Neural cell (in vitro differentiated cells): ENCODE results near the gene METTL15. TPM values are rescaled to one million over a fixed set of nuclear protein-coding genes. Genes with fewer than 3 reads are reported as not detected.

Experiments
- H2AFZ ChIP-seq: fragments of 200-600, 300-800 bp; sonication (generic), shearing (Covaris generic); 2 replicates; pipeline ENCODE4 v1.6.0; 2014; ENCODE audit warnings: low read depth, mild to moderate bottlenecking, antibody characterized with exemption, low read length, moderate library complexity
- H3F3A ChIP-seq: fragments of 200-600 bp; shearing (Covaris generic); 2 replicates; pipeline ENCODE4 v1.6.1; 2016; ENCODE audit warnings: mild to moderate bottlenecking, moderate library complexity, mixed read lengths, antibody characterized with exemption, low read length; ENCODE audit not compliant: insufficient read depth, poor library complexity, severe bottlenecking
- H3K27ac ChIP-seq: fragments of 200-600, 300-800 bp; sonication (generic), shearing (Covaris generic); 2 replicates; pipeline ENCODE4 v1.5.1; 2014; ENCODE audit warnings: mild to moderate bottlenecking, low read length, moderate library complexity
- H3K27me3 ChIP-seq: fragments of 300-800, 200-600 bp; sonication (generic), shearing (Covaris generic); 2 replicates; pipeline ENCODE4 v1.6.0; 2014; ENCODE audit warnings: mild to moderate bottlenecking, low read depth, low read length, moderate library complexity; ENCODE audit not compliant: insufficient read depth
- H3K36me3 ChIP-seq: fragments of 300-800, 200-600 bp; sonication (generic), shearing (Covaris generic); 2 replicates; pipeline ENCODE4 v1.5.1; 2014; ENCODE audit warnings: mild to moderate bottlenecking, antibody characterized with exemption, low read length, moderate library complexity; ENCODE audit not compliant: insufficient read depth
- H3K4me2 ChIP-seq: fragments of 300-800, 200-600 bp; sonication (generic), shearing (Covaris generic); 2 replicates; pipeline ENCODE4 v1.6.0; 2014; ENCODE audit warnings: mild to moderate bottlenecking, low read length
- H3K4me3 ChIP-seq: fragments of 300-800, 200-600 bp; sonication (generic), shearing (Covaris generic); 2 replicates; pipeline ENCODE4 v1.5.1; 2014; ENCODE audit warnings: mild to moderate bottlenecking, low read length, moderate library complexity
- H3K79me2 ChIP-seq: fragments of 200-600 bp; shearing (Covaris generic); replicated peaks from 2 replicates; pipeline ENCODE4 v1.6.0; 2014; ENCODE audit warnings: mild to moderate bottlenecking, low read length, moderate library complexity; ENCODE audit not compliant: insufficient read depth
- H3K9ac ChIP-seq: fragments of 300-800, 200-600 bp; sonication (generic), shearing (Covaris generic); 2 replicates; pipeline ENCODE4 v1.6.1; 2016; ENCODE audit warnings: mild to moderate bottlenecking, low read length, mixed read lengths
- H3K9me2 ChIP-seq: fragments of 200-600 bp; shearing (Covaris generic); 2 replicates; pipeline ENCODE4 v1.6.1; 2016; ENCODE audit warnings: mild to moderate bottlenecking, low read length, mixed read lengths; ENCODE audit not compliant: insufficient read depth
- H3K9me3 ChIP-seq: fragments of 200-600, 300-800 bp; sonication (generic), shearing (Covaris generic); 2 replicates; pipeline ENCODE4 v1.6.1; 2016; ENCODE audit warnings: mild to moderate bottlenecking, mixed run types, low read length, moderate library complexity, mixed read lengths
- H4K20me1 ChIP-seq: fragments of 200-600 bp; shearing (Covaris generic); 2 replicates; pipeline ENCODE4 v1.6.1; 2016; ENCODE audit warnings: mild to moderate bottlenecking, mixed run types; ENCODE audit not compliant: insufficient read depth
- EP300 ChIP-seq: fragments of 450-650 bp; conservative IDR thresholded peaks from 2 replicates; pipeline ENCODE4 v1.6.1; 2014; ENCODE audit warnings: antibody characterized with exemption, mild to moderate bottlenecking, moderate library complexity; ENCODE audit not compliant: poor library complexity, severe bottlenecking
- EZH2 ChIP-seq: fragments of 200-600, 300-800 bp; shearing (Covaris generic), sonication (generic); IDR thresholded peaks from 2 replicates; pipeline ENCODE4 v1.6.1; 2014; ENCODE audit warnings: antibody characterized with exemption, low read length, borderline replicate concordance, mild to moderate bottlenecking; ENCODE audit not compliant: insufficient read depth, poor library complexity, severe bottlenecking
- MXI1 ChIP-seq: fragments of 450-650 bp; conservative IDR thresholded peaks from 2 replicates; pipeline ENCODE4 v1.6.1; 2014; ENCODE audit warnings: antibody characterized with exemption, mild to moderate bottlenecking; ENCODE audit not compliant: poor library complexity, severe bottlenecking
- POLR2AphosphoS5 ChIP-seq: IDR thresholded peaks from 2 replicates; pipeline ENCODE4 v1.6.1; 2012
- RAD21 ChIP-seq: fragments of 450-650 bp; conservative IDR thresholded peaks from 2 replicates; pipeline ENCODE4 v1.6.1; 2014; ENCODE audit warnings: antibody characterized with exemption, mild to moderate bottlenecking, moderate library complexity
- SMC3 ChIP-seq: fragments of 450-650 bp; conservative IDR thresholded peaks from 2 replicates; pipeline ENCODE4 v1.6.1; 2014; ENCODE audit warnings: antibody characterized with exemption, mild to moderate bottlenecking, moderate library complexity; ENCODE audit not compliant: poor library complexity
- TAF1 ChIP-seq: IDR thresholded peaks from 2 replicates; pipeline ENCODE4 v1.6.1; 2012; ENCODE audit warnings: low read depth
- polyA plus RNA-seq: library from polyadenylated mRNA; depleted of rRNA; stranded (reverse); fragments of >200 nt; gene quantifications from 2 replicates; pipeline ENCODE4 v1.2.3, GENCODE V29; 2014
- TF ChIP-seq, protein P1 (sequence below): IDR thresholded peaks from 2 replicates; pipeline ENCODE4 v1.6.1; 2012; ENCODE audit warnings: borderline replicate concordance
- TF ChIP-seq, protein P2 (sequence below): fragments of 450-650 bp; IDR thresholded peaks from 2 replicates; pipeline ENCODE4 v1.5.1; 2014; ENCODE audit warnings: antibody characterized with exemption, mild to moderate bottlenecking, moderate library complexity; ENCODE audit not compliant: poor library complexity, severe bottlenecking

The METTL15 gene
- polyA plus RNA-seq, 1 donor from 2014 or later, result 6.6 TPM

DNA sequence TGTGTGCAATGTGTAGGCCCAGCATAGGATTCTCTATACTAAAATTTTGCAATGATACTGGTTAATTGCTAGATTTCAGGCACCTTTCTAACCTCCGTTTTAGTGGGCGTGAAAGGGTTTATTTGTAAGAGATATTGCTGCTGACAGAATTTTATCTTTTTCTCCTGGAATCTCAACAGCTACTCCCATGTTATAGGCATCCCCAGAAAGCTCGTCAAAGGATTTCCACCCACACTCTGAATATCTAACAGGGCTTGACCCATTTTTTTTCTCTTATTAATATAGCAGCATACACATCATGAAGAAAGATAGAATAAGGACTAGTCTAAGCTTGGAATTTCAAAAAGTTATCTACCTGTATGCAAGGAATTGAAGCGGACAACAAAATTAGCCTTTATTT is 124.5 kb downstream of the METTL15 start:
- H4K20me1 ChIP-seq, result no peaks in the 10 kb centered on the region
- no peak overlapping the region for H3K4me2 ChIP-seq
- TF ChIP-seq TAF1, result no peak

DNA sequence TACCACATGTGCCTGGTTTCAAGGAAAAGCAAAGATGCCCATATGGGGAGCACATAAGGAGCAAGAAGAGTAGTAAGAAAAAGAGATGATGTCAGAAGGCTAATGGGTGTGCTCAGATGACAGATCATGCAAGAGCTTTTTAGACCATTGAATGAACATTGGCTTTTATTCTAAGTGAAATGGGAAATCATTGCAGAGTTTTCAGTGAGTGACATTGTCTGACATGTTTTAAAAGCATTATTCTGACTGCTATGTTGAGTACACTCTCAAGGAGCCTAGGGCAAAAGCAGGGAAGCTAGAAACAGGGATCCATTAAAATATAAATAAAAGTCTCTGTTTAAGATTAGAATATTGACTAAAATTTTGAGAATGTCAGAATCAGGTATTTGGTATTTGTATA is 133.6 kb downstream of the METTL15 start:
- Histone ChIP-seq H3K4me2 (no peak overlapping the region), H3K27me3 (no peaks in the 10 kb centered on the region), H3K27ac (peak overlapping the region; percentile 58), H3K79me2 (no peaks in the 10 kb centered on the region), H3K9me2 (no peaks in the 10 kb centered on the region), H3K36me3 (no peaks in the 10 kb centered on the region), H3F3A (no peaks in the 10 kb centered on the region), H4K20me1 (no peaks in the 10 kb centered on the region), H2AFZ (no peak overlapping the region), H3K4me3 (no peak overlapping the region), H3K9ac (no peak overlapping the region), H3K9me3 (no peaks in the 10 kb centered on the region)
- TF ChIP-seq RAD21 (no peak), EP300 (peak; percentile 94), TAF1 (no peak), POLR2AphosphoS5 (peak; percentile 72), SMC3 (no peak), MXI1 (no peak), EZH2 (no peak)
- TF ChIP-seq, protein P1, sequence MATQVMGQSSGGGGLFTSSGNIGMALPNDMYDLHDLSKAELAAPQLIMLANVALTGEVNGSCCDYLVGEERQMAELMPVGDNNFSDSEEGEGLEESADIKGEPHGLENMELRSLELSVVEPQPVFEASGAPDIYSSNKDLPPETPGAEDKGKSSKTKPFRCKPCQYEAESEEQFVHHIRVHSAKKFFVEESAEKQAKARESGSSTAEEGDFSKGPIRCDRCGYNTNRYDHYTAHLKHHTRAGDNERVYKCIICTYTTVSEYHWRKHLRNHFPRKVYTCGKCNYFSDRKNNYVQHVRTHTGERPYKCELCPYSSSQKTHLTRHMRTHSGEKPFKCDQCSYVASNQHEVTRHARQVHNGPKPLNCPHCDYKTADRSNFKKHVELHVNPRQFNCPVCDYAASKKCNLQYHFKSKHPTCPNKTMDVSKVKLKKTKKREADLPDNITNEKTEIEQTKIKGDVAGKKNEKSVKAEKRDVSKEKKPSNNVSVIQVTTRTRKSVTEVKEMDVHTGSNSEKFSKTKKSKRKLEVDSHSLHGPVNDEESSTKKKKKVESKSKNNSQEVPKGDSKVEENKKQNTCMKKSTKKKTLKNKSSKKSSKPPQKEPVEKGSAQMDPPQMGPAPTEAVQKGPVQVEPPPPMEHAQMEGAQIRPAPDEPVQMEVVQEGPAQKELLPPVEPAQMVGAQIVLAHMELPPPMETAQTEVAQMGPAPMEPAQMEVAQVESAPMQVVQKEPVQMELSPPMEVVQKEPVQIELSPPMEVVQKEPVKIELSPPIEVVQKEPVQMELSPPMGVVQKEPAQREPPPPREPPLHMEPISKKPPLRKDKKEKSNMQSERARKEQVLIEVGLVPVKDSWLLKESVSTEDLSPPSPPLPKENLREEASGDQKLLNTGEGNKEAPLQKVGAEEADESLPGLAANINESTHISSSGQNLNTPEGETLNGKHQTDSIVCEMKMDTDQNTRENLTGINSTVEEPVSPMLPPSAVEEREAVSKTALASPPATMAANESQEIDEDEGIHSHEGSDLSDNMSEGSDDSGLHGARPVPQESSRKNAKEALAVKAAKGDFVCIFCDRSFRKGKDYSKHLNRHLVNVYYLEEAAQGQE, result no peak
- TF ChIP-seq, protein P2, sequence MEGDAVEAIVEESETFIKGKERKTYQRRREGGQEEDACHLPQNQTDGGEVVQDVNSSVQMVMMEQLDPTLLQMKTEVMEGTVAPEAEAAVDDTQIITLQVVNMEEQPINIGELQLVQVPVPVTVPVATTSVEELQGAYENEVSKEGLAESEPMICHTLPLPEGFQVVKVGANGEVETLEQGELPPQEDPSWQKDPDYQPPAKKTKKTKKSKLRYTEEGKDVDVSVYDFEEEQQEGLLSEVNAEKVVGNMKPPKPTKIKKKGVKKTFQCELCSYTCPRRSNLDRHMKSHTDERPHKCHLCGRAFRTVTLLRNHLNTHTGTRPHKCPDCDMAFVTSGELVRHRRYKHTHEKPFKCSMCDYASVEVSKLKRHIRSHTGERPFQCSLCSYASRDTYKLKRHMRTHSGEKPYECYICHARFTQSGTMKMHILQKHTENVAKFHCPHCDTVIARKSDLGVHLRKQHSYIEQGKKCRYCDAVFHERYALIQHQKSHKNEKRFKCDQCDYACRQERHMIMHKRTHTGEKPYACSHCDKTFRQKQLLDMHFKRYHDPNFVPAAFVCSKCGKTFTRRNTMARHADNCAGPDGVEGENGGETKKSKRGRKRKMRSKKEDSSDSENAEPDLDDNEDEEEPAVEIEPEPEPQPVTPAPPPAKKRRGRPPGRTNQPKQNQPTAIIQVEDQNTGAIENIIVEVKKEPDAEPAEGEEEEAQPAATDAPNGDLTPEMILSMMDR, result no peak

More for the DNA sequence above, 124.5 kb downstream of the METTL15 start:
- no peaks in the 10 kb centered on the region for H3K9me2 ChIP-seq
- H3K27ac ChIP-seq, result no peak overlapping the region
- no peak overlapping the region for H2AFZ ChIP-seq
- H3K36me3 ChIP-seq, result no peaks in the 10 kb centered on the region
- no peak overlapping the region for H3K9ac ChIP-seq
- H3F3A ChIP-seq, result no peaks in the 10 kb centered on the region
- no peaks in the 10 kb centered on the region for H3K9me3 ChIP-seq
- no peak overlapping the region for H3K4me3 ChIP-seq
- no peaks in the 10 kb centered on the region for H3K79me2 ChIP-seq
- no peaks in the 10 kb centered on the region for H3K27me3 ChIP-seq

DNA sequence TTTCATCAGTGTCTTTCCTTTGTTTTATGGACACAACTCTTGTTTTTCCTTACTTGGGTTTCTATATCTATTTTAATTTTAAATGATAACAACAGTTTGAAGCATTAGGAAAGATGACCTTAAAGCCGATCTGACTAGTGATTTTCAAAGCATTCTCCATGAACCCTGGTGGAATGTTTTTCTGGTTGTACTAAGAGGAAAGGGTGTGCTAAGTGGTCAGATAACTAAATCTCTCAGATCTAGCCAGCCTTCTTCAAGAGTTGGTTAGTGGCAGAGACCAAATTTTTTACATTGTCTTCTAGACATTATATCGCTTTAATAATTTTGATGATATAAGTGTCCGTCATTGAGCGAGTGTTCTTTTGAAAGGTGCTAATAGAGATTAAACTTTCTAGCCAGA is 134.4 kb downstream of the METTL15 start:
- Histone ChIP-seq H3K36me3 (no peaks in the 10 kb centered on the region), H3K79me2 (no peaks in the 10 kb centered on the region), H3K27me3 (no peaks in the 10 kb centered on the region), H4K20me1 (no peaks in the 10 kb centered on the region), H3K27ac (no peak overlapping the region), H3K9me2 (no peaks in the 10 kb centered on the region), H3K4me3 (no peak overlapping the region), H3K9ac (no peak overlapping the region), H3F3A (no peaks in the 10 kb centered on the region), H3K4me2 (no peak overlapping the region), H3K9me3 (no peaks in the 10 kb centered on the region), H2AFZ (no peak overlapping the region)
- TF ChIP-seq TAF1, result no peak
- no peak for TF ChIP-seq SMC3
- no peak for TF ChIP-seq EP300
- TF ChIP-seq, protein P2, result no peak
- no peak for TF ChIP-seq RAD21
- TF ChIP-seq, protein P1, result no peak
- no peak for TF ChIP-seq EZH2
- TF ChIP-seq MXI1, result no peak
- no peak for TF ChIP-seq POLR2AphosphoS5
